Left lung (tissue), 10 donors: Measurements from ENCODE around the gene PSMA8. TPM values are rescaled to one million over a fixed set of nuclear protein-coding genes. Genes with fewer than 3 reads are reported as not detected.

Experiments
- ATAC-seq: fragments of 200-7000 bp; cut with Tn5 transposase; one replicate; pipeline ENCODE4 v1.9.1; 2020; ENCODE audit warnings: moderate library complexity
- DNase-seq, 4 donors: peaks; one replicate each; pipeline ENCODE4 v3.0.0-alpha.2; 2013 to 2020
- H3K27ac ChIP-seq, 2 donors: fragments of 200-600 bp; sonication (generic) in 1 of 2; one replicate each; pipeline versions ENCODE4 v1.5.0 to v1.8.0; 2020 to 2021
- H3K27me3 ChIP-seq, 2 donors: fragments of 200-600 bp; sonication (generic) in 1 of 2; one replicate each; pipeline versions ENCODE4 v1.5.0 to v1.8.0; 2020 to 2021
- H3K36me3 ChIP-seq, 2 donors: fragments of 200-600 bp; sonication (generic) in 1 of 2; one replicate each; pipeline versions ENCODE4 v1.5.0 to v1.8.0; 2020 to 2021
- H3K4me1 ChIP-seq, 2 donors: fragments of 200-600 bp; one replicate each; pipeline ENCODE4 v1.8.0; 2021
- H3K4me3 ChIP-seq, 2 donors: fragments of 200-600 bp; sonication (generic) in 1 of 2; one replicate each; pipeline versions ENCODE4 v1.5.0 to v1.8.0; 2020 to 2021; ENCODE audit warnings: mild to moderate bottlenecking in 1 of 2
- H3K9me3 ChIP-seq, 2 donors: fragments of 200-600 bp; sonication (generic) in 1 of 2; one replicate each; pipeline versions ENCODE4 v1.5.0 to v1.8.0; 2020 to 2021
- CTCF ChIP-seq, 2 donors: fragments of 200-600 bp; sonication (generic) in 1 of 2; IDR thresholded peaks; one replicate each; pipeline versions ENCODE4 v1.5.0 to v1.8.0; 2021; ENCODE audit warnings: antibody characterized with exemption in 2 of 2
- intact Hi-C, 2 donors: fragments of 100-400 bp; cut with DNase I; formaldehyde crosslinking; loops; one replicate each; pipeline versions ENCODE4 v1.11.2 to v1.14.2; 2022
- polyA plus RNA-seq, 6 donors: library from polyadenylated mRNA; unstranded; fragments of 120-200 nt; gene quantifications; one replicate each; pipeline ENCODE4 v1.2.1, GENCODE V29; 2013; ENCODE audit not compliant: insufficient read length in 6 of 6
- total RNA-seq, 2 donors: library from RNA; stranded (reverse); fragmentation: NEBNext Ultra II Directional; extraction: Animal tissue kit (Norgen Biotek cat#: 25700); gene quantifications; one replicate each; pipeline ENCODE4 v1.2.1, GENCODE V29; 2021
- donor health status: DM: no; HTN: yes; CAD: no.
- donor health status: DM: no; HTN: no; CAD: no.

The PSMA8 gene
- total and polyA plus RNA-seq, 8 donors = 0.13 to 0.15 TPM; not detected in 6

DNA sequence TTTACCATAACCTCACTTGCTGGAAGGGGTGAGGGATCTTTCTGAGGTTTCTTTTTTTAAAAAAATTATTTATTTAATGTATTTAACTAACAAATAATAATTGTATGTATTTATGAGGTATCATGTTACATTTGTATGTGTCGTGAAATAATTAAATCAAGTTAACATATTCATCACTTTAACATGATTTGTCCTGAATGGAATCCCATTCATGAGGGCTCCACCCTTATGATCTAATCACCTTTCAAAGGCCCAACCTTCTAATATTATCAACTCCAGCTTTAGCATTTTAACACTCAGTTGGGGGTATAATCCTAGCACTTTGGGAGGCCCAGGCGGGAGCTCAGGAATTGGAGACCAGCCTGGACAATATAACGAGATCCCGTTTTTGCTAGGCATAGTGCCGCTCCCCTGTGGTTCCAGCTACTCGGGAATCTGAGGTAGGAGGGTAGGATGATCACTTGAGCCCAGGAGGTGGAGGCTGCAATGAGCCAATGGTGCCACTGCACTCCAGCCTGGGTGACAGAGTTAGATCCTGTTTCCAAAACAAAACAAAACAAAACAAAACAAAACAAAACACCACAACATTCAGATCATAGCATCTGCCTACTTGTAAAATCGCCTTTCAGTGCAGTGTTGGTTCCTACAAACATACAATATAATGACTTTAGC, 91.5 kb downstream of the PSMA8 start:
- Histone ChIP-seq H3K9me3 (no peaks in the 10 kb centered on the region), H3K4me3 (peak overlapping the region in 1 of 2 donors; percentile 77), H3K4me1 (peaks cover 4 to 20% of the 10 kb centered on the region in 2 donors), H3K36me3 (no peaks in the 10 kb centered on the region), H3K27me3 (peaks cover 0 to 23% of the 10 kb centered on the region in 2 donors), H3K27ac (no peak overlapping the region)
- DNase-seq (no peak), ATAC-seq (no peak)
- intact Hi-C loops = no loop called here
- no peak for TF ChIP-seq CTCF (IDR thresholded peaks at IDR 0.05)

DNA sequence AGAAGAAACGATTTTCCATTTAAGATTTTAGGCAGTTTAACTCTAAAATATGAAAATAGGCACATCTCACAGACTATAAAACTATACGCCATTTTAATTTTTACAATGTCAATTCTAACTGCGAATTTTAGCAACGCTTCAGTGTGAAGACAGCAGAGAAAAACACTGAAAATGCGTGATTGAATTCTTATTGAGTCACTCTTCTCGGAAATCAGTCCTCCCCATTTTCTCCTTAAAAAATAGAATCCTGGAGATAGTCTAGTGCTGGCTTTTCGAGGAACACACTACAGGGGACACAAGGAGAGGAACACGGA, 92.2 kb downstream of the PSMA8 start:
- DNase-seq (no peak), ATAC-seq (no peak)
- H3K27me3 ChIP-seq = peaks cover 0 to 23% of the 10 kb centered on the region in 2 donors
- H3K27ac ChIP-seq = no peak overlapping the region
- H3K36me3 ChIP-seq = no peaks in the 10 kb centered on the region
- H3K4me3 ChIP-seq = peak overlapping the region; percentile 77 to 94
- no peaks in the 10 kb centered on the region for H3K9me3 ChIP-seq
- intact Hi-C loops = no loop called here
- no peak for TF ChIP-seq CTCF (IDR thresholded peaks at IDR 0.05)
- peaks cover 4 to 20% of the 10 kb centered on the region in 2 donors for H3K4me1 ChIP-seq

DNA sequence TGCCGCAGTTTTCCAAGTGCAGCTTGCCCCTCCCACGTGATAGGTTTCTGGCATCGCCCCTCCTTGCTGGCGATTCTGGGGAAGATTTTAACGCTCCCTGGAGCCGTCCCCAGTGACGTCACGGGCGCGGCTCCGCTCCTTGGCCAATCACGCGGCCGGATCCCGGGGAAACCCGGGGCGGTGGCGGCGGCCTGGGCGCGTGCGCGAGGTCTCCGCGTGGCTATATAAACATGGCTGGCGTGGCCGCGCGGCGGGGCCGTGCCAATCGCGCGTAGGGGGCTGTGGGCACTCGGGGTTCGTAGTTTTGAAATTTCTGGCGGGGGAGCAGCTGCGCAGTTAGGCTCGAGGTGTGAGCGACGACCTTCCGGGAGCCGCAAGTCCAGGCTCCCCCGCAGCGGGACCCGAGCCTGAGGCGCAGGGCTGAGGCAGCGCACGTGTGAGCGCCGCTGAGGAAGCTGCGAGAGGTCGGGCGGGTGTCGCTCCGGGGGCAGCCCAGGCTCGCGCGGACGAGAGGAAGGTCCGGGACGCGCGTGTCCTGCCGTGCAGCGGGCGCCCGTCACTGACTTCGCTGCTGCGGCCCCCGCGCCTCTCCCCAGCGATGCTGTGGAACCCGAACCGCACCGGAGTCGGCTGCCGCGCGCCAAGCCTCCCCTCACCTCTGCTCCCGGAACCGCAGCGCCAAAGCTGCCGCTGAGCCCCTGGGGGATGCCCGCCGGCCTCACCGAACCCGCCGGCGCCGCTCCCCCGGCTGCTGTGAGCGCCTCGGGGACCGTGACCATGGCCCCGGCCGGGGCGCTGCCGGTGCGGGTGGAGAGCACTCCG, 92.8 kb downstream of the PSMA8 start, which contains the start of gene TAF4B:
TSS of gene TAF4B (plus strand) at position 217 of the 822 bp plus-strand sequence. CDS start at position 706, 489 bp downstream.
- no peaks in the 10 kb centered on the region for H3K9me3 ChIP-seq
- ATAC-seq (peak; percentile 97), DNase-seq (peak; percentile 94 to 97 (median 95))
- peak within 1 kb of the TSS; percentile 57 to 68 for H3K27ac ChIP-seq
- H3K27me3 ChIP-seq = peaks cover 0 to 23% of the 10 kb centered on the region in 2 donors
- intact Hi-C loops = no loop called here
- no peaks in the 10 kb centered on the region for H3K36me3 ChIP-seq
- TF ChIP-seq CTCF (IDR thresholded peaks at IDR 0.05) = no peak
- peaks cover 4 to 20% of the 10 kb centered on the region in 2 donors for H3K4me1 ChIP-seq
- peak within 1 kb of the TSS; percentile 77 to 94 for H3K4me3 ChIP-seq

DNA sequence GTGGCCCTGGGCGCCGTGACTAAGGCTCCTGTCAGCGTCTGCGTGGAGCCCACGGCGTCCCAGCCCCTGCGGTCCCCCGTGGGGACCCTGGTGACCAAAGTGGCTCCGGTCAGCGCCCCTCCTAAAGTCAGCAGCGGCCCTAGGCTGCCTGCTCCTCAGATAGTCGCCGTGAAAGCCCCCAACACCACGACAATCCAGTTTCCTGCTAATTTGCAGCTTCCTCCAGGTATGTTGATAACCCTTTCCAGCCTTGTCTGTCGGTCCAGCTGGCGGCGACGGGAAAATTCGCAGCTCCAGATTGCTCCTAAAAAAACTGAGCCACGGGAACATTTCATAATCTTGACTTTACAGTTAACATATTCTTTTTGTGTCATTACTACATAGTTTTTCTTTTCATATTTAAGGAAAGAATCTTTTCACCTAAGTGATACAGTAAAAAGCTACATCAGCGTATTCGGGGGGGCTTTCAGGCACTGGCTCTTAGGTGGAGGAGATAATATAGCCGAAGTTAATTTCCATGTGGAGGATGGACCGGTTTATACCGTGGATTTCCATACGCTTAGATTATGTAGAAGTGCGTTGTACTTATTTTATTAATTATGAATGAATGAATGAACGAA, 93.5 kb downstream of the PSMA8 start:
- ATAC-seq = peak; percentile 10
- peaks cover 0 to 23% of the 10 kb centered on the region in 2 donors for H3K27me3 ChIP-seq
- H3K9me3 ChIP-seq = no peaks in the 10 kb centered on the region
- peak overlapping the region; percentile 77 to 94 for H3K4me3 ChIP-seq
- peaks cover 4 to 20% of the 10 kb centered on the region in 2 donors for H3K4me1 ChIP-seq
- peak overlapping the region in 1 of 2 donors; percentile 68 for H3K27ac ChIP-seq
- intact Hi-C loops = no loop called here
- no peaks in the 10 kb centered on the region for H3K36me3 ChIP-seq
- no peak for TF ChIP-seq CTCF (IDR thresholded peaks at IDR 0.05)
- DNase-seq = no peak
